ENCODE measurements around the gene PDZRN3.

PDZRN3 gene

DNA sequence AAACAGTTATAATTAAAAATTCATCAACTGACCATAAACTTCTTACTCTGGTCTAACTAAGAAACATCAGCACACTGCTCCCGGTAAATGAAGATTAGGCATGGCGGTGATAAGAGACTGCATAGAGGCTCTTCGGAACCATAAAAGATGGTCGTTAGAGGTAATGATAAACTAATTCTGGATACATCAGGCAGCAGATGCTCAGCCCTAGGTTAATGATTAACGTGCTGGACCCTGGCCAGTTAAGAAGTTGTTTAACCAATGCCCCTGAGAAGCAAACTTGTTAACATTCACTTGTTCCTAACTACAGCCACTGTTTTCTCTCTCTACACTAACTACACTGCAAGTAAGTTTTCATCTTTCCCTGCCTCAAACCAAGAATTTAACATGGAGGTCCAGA, 111.5 kb downstream of the PDZRN3 start:
- ChIA-PET CTCF (no interaction called here), POLR2A (no interaction called here)
- TF ChIP-seq ZNF384 (IDR thresholded peaks at IDR 0.05) (no peak), NFRKB (IDR thresholded peaks at IDR 0.05) (no peak), TARDBP (IDR thresholded peaks at IDR 0.05) (no peak), ARNT (IDR thresholded peaks at IDR 0.05) (no peak), FOXK2 (IDR thresholded peaks at IDR 0.05) (no peak), SP1 (IDR thresholded peaks at IDR 0.05) (no peak), CTBP1 (IDR thresholded peaks at IDR 0.05; ENCODE audit: borderline replicate concordance) (no peak), SUZ12 (IDR thresholded peaks at IDR 0.05) (no peak), ELF4 (IDR thresholded peaks at IDR 0.05) (no peak), LEF1 (IDR thresholded peaks at IDR 0.05; ENCODE audit: borderline replicate concordance) (no peak), FOXA1 (IDR thresholded peaks at IDR 0.05) (no peak), L3MBTL2 (conservative IDR thresholded peaks at IDR 0.05) (no peak), FOXM1 (IDR thresholded peaks at IDR 0.05; ENCODE audit: borderline replicate concordance) (no peak), BHLHE40 (IDR thresholded peaks at IDR 0.05; ENCODE audit: borderline replicate concordance) (no peak), HDGF (IDR thresholded peaks at IDR 0.05; ENCODE audit: borderline replicate concordance) (no peak)
- TF ChIP-seq, protein P1, sequence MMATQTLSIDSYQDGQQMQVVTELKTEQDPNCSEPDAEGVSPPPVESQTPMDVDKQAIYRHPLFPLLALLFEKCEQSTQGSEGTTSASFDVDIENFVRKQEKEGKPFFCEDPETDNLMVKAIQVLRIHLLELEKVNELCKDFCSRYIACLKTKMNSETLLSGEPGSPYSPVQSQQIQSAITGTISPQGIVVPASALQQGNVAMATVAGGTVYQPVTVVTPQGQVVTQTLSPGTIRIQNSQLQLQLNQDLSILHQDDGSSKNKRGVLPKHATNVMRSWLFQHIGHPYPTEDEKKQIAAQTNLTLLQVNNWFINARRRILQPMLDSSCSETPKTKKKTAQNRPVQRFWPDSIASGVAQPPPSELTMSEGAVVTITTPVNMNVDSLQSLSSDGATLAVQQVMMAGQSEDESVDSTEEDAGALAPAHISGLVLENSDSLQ (IDR thresholded peaks at IDR 0.05): no peak
- DNase-seq (ENCODE audit: extremely low spot score): no peak

DNA sequence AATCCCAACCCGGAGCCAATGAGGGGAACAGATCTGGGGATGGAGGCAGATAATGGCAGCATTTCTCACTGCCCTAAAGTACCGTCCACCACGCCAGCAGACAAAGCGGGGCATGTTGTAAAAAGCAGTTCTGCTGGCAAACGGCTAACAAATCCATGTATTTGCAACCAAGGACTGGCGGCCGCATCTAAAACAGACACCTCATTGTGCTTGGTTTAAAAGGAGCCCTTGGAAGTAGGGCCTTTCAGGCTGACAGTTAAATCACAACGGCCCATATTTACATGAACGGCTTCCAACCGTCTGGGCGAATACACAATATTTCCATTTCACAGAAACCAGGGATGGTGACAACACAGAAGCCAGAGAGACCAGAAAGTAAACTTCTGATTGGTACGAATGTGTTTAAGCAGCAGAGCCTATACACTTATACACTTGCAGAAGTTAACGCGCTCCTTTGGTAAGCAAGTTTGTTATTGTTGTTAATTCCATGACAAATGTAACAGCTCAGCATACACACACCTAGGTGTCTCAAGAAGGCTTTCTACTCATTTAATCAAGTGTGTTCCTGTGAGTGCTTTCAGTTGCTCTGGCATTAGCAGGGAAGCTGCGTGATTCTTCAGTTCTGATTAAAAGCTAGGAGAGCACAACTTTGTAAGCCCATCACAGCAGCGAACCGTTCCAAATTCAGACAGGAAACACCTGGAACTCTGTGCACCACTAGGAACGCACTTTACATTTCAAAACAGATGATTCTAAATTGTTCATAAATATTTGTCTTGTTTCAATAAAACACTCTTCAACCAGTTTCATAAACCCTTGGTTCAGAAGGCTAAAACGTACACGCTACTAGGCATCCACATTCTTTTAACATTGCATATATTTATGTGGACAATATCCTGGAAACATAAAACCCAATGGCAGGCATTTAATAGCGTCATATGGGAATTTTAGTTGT, 112.9 kb downstream of the PDZRN3 start:
- DNase-seq (ENCODE audit: extremely low spot score): no peak
- TF ChIP-seq BHLHE40 (IDR thresholded peaks at IDR 0.05; ENCODE audit: borderline replicate concordance): no peak
- no peak for TF ChIP-seq LEF1 (IDR thresholded peaks at IDR 0.05; ENCODE audit: borderline replicate concordance)
- no peak for TF ChIP-seq ZNF384 (IDR thresholded peaks at IDR 0.05)
- TF ChIP-seq TARDBP (IDR thresholded peaks at IDR 0.05): no peak
- TF ChIP-seq SUZ12 (IDR thresholded peaks at IDR 0.05): no peak
- no peak for TF ChIP-seq SP1 (IDR thresholded peaks at IDR 0.05)
- no peak for TF ChIP-seq ELF4 (IDR thresholded peaks at IDR 0.05)
- no peak for TF ChIP-seq HDGF (IDR thresholded peaks at IDR 0.05; ENCODE audit: borderline replicate concordance)
- TF ChIP-seq ARNT (IDR thresholded peaks at IDR 0.05): no peak
- TF ChIP-seq L3MBTL2 (conservative IDR thresholded peaks at IDR 0.05): no peak
- ChIA-PET POLR2A (interaction anchor here (1.1 kb wide), 1 partner anchor 112 kb away, joined by 3 read pairs; no protein-coding TSS in a partner anchor), CTCF (interaction anchor here (0.6 to 1.2 kb wide), 2 partner anchors 15 to 88 kb away, joined by 3 to 6 read pairs; no protein-coding TSS in a partner anchor)

DNA sequence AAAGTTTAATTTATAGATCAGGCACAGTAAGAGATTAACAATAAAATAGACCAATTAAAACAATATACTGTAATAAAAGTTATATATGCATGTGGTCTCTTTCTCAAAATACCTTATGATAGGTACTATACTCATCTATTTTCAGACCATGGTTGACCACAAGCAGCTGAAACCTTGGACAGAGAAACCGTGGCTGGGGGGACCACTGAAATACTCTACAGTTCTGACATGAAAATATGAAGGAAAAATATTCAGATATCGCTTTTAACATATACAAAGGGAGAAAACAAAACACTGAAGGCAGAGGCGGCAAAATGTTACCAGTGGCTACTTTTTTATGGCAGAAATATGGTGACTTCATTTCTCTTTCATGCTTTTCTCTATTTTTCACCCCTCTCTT, 114.0 kb downstream of the PDZRN3 start:
- TF ChIP-seq CTBP1 (IDR thresholded peaks at IDR 0.05; ENCODE audit: borderline replicate concordance) (no peak), SUZ12 (IDR thresholded peaks at IDR 0.05) (no peak), LEF1 (IDR thresholded peaks at IDR 0.05; ENCODE audit: borderline replicate concordance) (no peak), L3MBTL2 (conservative IDR thresholded peaks at IDR 0.05) (no peak), TARDBP (IDR thresholded peaks at IDR 0.05) (no peak), HDGF (IDR thresholded peaks at IDR 0.05; ENCODE audit: borderline replicate concordance) (no peak), SP1 (IDR thresholded peaks at IDR 0.05) (no peak), FOXK2 (IDR thresholded peaks at IDR 0.05) (no peak), ARNT (IDR thresholded peaks at IDR 0.05) (no peak), ELF4 (IDR thresholded peaks at IDR 0.05) (no peak), FOXM1 (IDR thresholded peaks at IDR 0.05; ENCODE audit: borderline replicate concordance) (no peak), BHLHE40 (IDR thresholded peaks at IDR 0.05; ENCODE audit: borderline replicate concordance) (no peak), FOXA1 (IDR thresholded peaks at IDR 0.05) (no peak), NFRKB (IDR thresholded peaks at IDR 0.05) (no peak), ZNF384 (IDR thresholded peaks at IDR 0.05) (no peak)
- no peak for DNase-seq (ENCODE audit: extremely low spot score)
- ChIA-PET CTCF (interaction anchor here (1.2 kb wide), 1 partner anchor 14 kb away, joined by 3 read pairs; no protein-coding TSS in a partner anchor), POLR2A (no interaction called here)

DNA sequence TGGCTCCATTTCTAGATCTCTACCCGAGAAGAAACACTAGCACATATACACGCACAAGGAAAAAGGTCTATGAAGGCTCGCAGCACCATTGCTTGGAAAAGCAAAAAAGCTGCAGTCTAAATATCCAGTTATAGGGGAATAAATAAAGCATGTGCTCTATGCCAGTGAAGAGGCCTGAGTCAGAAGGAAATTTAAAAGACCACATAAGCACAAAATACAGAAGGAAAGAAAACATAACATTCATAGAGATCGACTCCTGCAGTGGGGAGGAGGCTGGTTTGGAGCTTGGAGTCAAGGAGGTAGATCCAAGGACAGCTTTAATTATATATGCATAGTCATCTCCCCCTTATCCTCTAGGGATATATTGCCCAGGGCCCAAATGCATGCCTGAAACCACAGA, 114.4 kb downstream of the PDZRN3 start:
- ChIA-PET CTCF (no interaction called here), POLR2A (no interaction called here)
- TF ChIP-seq FOXA1 (IDR thresholded peaks at IDR 0.05) (no peak), SP1 (IDR thresholded peaks at IDR 0.05) (no peak)
- DNase-seq (ENCODE audit: extremely low spot score): no peak

DNA sequence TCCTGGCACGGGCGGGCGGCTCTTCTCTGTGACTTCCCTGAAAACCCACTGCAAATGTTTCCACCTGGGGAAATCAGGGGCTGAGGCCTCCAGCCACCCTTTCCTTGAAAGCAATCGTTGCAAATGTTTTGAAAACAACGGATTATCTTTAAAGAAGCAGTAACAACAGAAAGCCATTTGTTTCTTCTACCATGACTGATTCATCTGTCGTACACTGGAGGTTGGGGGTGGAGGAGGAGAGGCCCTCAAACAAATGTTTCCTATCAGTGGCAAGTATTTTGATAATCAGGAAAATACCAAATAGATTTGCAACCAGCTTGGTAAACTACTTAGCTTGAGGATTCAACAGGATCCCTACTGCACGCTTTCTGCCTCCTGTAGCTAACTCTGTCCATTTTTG, 114.9 kb downstream of the PDZRN3 start:
- ChIA-PET POLR2A (no interaction called here), CTCF (no interaction called here)
- TF ChIP-seq ZNF384 (IDR thresholded peaks at IDR 0.05) (no peak), FOXK2 (IDR thresholded peaks at IDR 0.05) (no peak), NFRKB (IDR thresholded peaks at IDR 0.05) (no peak), SUZ12 (IDR thresholded peaks at IDR 0.05) (no peak)
- DNase-seq (ENCODE audit: extremely low spot score): no peak

DNA sequence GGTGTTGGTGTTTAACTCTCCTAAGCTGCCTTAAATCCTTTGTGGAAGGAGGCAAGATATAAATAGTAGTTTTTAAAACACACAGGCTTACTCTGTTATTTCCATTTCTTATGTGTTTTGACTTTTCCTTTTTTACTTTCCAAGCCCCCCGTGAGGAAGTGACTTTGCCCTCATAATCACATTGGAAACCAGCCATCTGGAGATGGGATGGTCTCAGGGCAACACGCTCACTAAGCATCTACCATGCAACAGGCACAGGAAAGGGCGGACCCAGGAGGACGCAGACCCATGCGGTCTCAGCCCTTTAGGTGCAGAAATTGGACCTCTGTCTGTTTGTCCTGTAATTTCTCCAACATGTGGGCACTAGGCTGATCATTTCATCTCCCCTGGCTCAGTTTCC, 115.7 kb downstream of the PDZRN3 start:
- ChIA-PET POLR2A (no interaction called here), CTCF (interaction anchor here (0.6 to 1.3 kb wide), 6 partner anchors 20 to 380 kb away, joined by 3 to 5 read pairs (median 3); no protein-coding TSS in a partner anchor)
- TF ChIP-seq FOXM1 (IDR thresholded peaks at IDR 0.05; ENCODE audit: borderline replicate concordance): no peak
- TF ChIP-seq NFRKB (IDR thresholded peaks at IDR 0.05): no peak
- TF ChIP-seq FOXA1 (IDR thresholded peaks at IDR 0.05): no peak
- no peak for TF ChIP-seq SUZ12 (IDR thresholded peaks at IDR 0.05)
- TF ChIP-seq L3MBTL2 (conservative IDR thresholded peaks at IDR 0.05): no peak
- no peak for TF ChIP-seq ZNF384 (IDR thresholded peaks at IDR 0.05)
- no peak for TF ChIP-seq HDGF (IDR thresholded peaks at IDR 0.05; ENCODE audit: borderline replicate concordance)
- TF ChIP-seq SP1 (IDR thresholded peaks at IDR 0.05): no peak
- TF ChIP-seq ARNT (IDR thresholded peaks at IDR 0.05): no peak
- no peak for TF ChIP-seq FOXK2 (IDR thresholded peaks at IDR 0.05)
- TF ChIP-seq CTBP1 (IDR thresholded peaks at IDR 0.05; ENCODE audit: borderline replicate concordance): no peak
- no peak for TF ChIP-seq LEF1 (IDR thresholded peaks at IDR 0.05; ENCODE audit: borderline replicate concordance)
- TF ChIP-seq, protein P1 (IDR thresholded peaks at IDR 0.05): no peak
- TF ChIP-seq TARDBP (IDR thresholded peaks at IDR 0.05): no peak
- TF ChIP-seq BHLHE40 (IDR thresholded peaks at IDR 0.05; ENCODE audit: borderline replicate concordance): no peak
- DNase-seq (ENCODE audit: extremely low spot score): no peak
